HCT116 (cell line): ENCODE data around the gene INS. TPM values are rescaled to one million over a fixed set of nuclear protein-coding genes. Genes with fewer than 3 reads are reported as not detected.

ENCODE experiments used
- ATAC-seq: fragments of 200-7000 bp; cut with Tn5 transposase; 2 replicates; pipeline ENCODE4 v1.9.1; 2020; ENCODE audit warnings: mild to moderate bottlenecking, moderate library complexity
- BruUV-seq: library from RNA; stranded (reverse); fragments of 400-500 nt; replicated peaks from 2 replicates; lab custom pipeline; 2021; lab: Mats Ljungman, UMichigan
- CTCF ChIA-PET: fragments of 300-600 bp; sonication (Branson Sonifier 250); formaldehyde crosslinking; loops from one replicate; lab custom pipeline; 2021; ENCODE audit warnings: antibody characterized with exemption; lab: Charles Lee
- POLR2A ChIA-PET: fragments of 300-600, 350-600 bp; sonication (Branson Sonifier 250); formaldehyde crosslinking; loops from one replicate; lab custom pipeline; 2021; ENCODE audit warnings: antibody characterized with exemption; lab: Charles Lee
- RAD21 ChIA-PET, 2 experiments: fragments of 300-600 bp; sonication (Branson Sonifier 250); formaldehyde crosslinking; loops; one replicate each; lab custom pipeline; 2023; ENCODE audit warnings: low total read pairs in 2 of 2; ENCODE audit not compliant: uncharacterized antibody in 2 of 2, unreplicated experiment in 2 of 2, low non-redundant PET in 1 of 2; lab: Charles Lee
- DNase-seq: peaks from one replicate; pipeline ENCODE4 v3.0.0-alpha.2; 2010; ENCODE audit warnings: low read depth, low spot score
- H2AFZ ChIP-seq: fragments of 200-600 bp; shearing (Covaris generic), sonication (generic); 2 replicates; pipeline ENCODE4 v1.6.1; 2017; ENCODE audit warnings: low read depth, mixed run types, mixed read lengths, antibody characterized with exemption, low read length; ENCODE audit not compliant: poor library complexity, severe bottlenecking
- H3K27ac ChIP-seq: 2 replicates; pipeline ENCODE4 v1.5.1; 2012; ENCODE audit warnings: low read depth, low read length
- H3K27me3 ChIP-seq: fragments of 200-600 bp; sonication (generic); 2 replicates; pipeline ENCODE4 v1.6.1; 2016; ENCODE audit warnings: mixed run types, low read length, mixed read lengths; ENCODE audit not compliant: insufficient read depth
- H3K36me3 ChIP-seq, 2 experiments: fragments of 200-500 bp in 1 of 2; fragments of 200-600 bp in 1 of 2; sonication (Bioruptor generic) in 1 of 2; sonication (generic) in 1 of 2; 2 replicates each; pipeline versions ENCODE4 v1.5.1 to v1.6.1; 2014 to 2016; ENCODE audit warnings: low read length in 2 of 2, inconsistent platforms in 1 of 2, mixed read lengths in 1 of 2, mixed run types in 1 of 2; ENCODE audit not compliant: insufficient read depth in 2 of 2, control insufficient read depth in 1 of 2
- H3K4me1 ChIP-seq, 2 experiments: fragments of 200-600 bp in 1 of 2; sonication (generic) in 1 of 2; 2 replicates each; pipeline versions ENCODE4 v1.5.1 to v1.6.1; 2012 to 2017; ENCODE audit warnings: low read length in 2 of 2, inconsistent platforms in 1 of 2, mild to moderate bottlenecking in 1 of 2, mixed read lengths in 1 of 2, mixed run types in 1 of 2, moderate library complexity in 1 of 2; ENCODE audit not compliant: insufficient read depth in 2 of 2, control insufficient read depth in 1 of 2
- H3K4me2 ChIP-seq: fragments of 200-600 bp; sonication (generic); 2 replicates; pipeline ENCODE4 v1.6.1; 2017; ENCODE audit warnings: mixed run types, low read length, mixed read lengths
- H3K4me3 ChIP-seq, 2 experiments: fragments of 200-600 bp in 1 of 2; sonication (generic) in 1 of 2; replicated peaks in 1 of 2; 2 replicates each; pipeline ENCODE4 v1.5.1; 2011 to 2016; ENCODE audit warnings: low read length in 2 of 2, control low read depth in 1 of 2, low read depth in 1 of 2, mild to moderate bottlenecking in 1 of 2, mixed read lengths in 1 of 2, mixed run types in 1 of 2
- H3K79me2 ChIP-seq: fragments of 200-600 bp; sonication (generic); 2 replicates; pipeline ENCODE4 v1.6.1; 2017; ENCODE audit warnings: mild to moderate bottlenecking, mixed run types, low read length, moderate library complexity, mixed read lengths; ENCODE audit not compliant: insufficient read depth
- H3K9ac ChIP-seq: fragments of 200-600 bp; sonication (generic); 2 replicates; pipeline ENCODE4 v1.6.1; 2016; ENCODE audit warnings: low read length, mixed read lengths
- H3K9me2 ChIP-seq: fragments of 200-600 bp; sonication (generic), shearing (Covaris generic); 2 replicates; pipeline ENCODE4 v1.6.1; 2017; ENCODE audit warnings: mixed run types, mild to moderate bottlenecking, moderate library complexity; ENCODE audit not compliant: insufficient read depth
- H3K9me3 ChIP-seq, 2 experiments: fragments of 200-500 bp in 1 of 2; fragments of 200-600 bp in 1 of 2; sonication (Bioruptor generic) in 1 of 2; sonication (generic) in 1 of 2; 2 replicates each; pipeline ENCODE4 v1.6.1; 2014 to 2017; ENCODE audit warnings: low read length in 2 of 2, mixed read lengths in 2 of 2, inconsistent platforms in 1 of 2, low read depth in 1 of 2, mild to moderate bottlenecking in 1 of 2, mixed run types in 1 of 2, moderate library complexity in 1 of 2; ENCODE audit not compliant: control insufficient read depth in 1 of 2, insufficient read depth in 1 of 2
- H4K20me1 ChIP-seq: fragments of 200-600 bp; sonication (generic), shearing (Covaris generic); 2 replicates; pipeline ENCODE4 v1.6.1; 2017; ENCODE audit warnings: mixed run types, mild to moderate bottlenecking, moderate library complexity; ENCODE audit not compliant: insufficient read depth
- CBX3 ChIP-seq: IDR thresholded peaks from 2 replicates; pipeline ENCODE4 v1.6.1; 2012; ENCODE audit warnings: low read depth
- CTCF ChIP-seq, 3 experiments: fragments of 200-600 bp in 1 of 3; sonication (generic) in 1 of 3; IDR thresholded peaks in 2 of 3; conservative IDR thresholded peaks in 1 of 3; 2 replicates each; pipeline ENCODE4 v1.5.1; 2012 to 2017; ENCODE audit warnings: low read depth in 2 of 3, low read length in 2 of 3, antibody characterized with exemption in 1 of 3, borderline replicate concordance in 1 of 3, control low read depth in 1 of 3, mild to moderate bottlenecking in 1 of 3, mixed read lengths in 1 of 3, mixed run types in 1 of 3, moderate library complexity in 1 of 3; ENCODE audit not compliant: insufficient read depth in 1 of 3
- EGR1 ChIP-seq: IDR thresholded peaks from 2 replicates; pipeline ENCODE4 v1.6.1; 2012; ENCODE audit warnings: low read depth
- ELF1 ChIP-seq: IDR thresholded peaks from 2 replicates; pipeline ENCODE4 v1.6.1; 2012; ENCODE audit warnings: low read depth, borderline replicate concordance
- EZH2 ChIP-seq: fragments of 200-600 bp; sonication (generic); IDR thresholded peaks from 2 replicates; pipeline ENCODE4 v1.6.1; 2017; ENCODE audit warnings: antibody characterized with exemption, mixed run types
- EZH2phosphoT487 ChIP-seq: fragments of 200-600 bp; IDR thresholded peaks from 2 replicates; pipeline ENCODE4 v1.6.1; 2018; ENCODE audit warnings: antibody characterized with exemption, borderline replicate concordance
- FOSL1 ChIP-seq: IDR thresholded peaks from 2 replicates; pipeline ENCODE4 v1.6.1; 2012; ENCODE audit warnings: low read depth
- MAX ChIP-seq: IDR thresholded peaks from 2 replicates; pipeline ENCODE4 v1.6.1; 2012
- POLR2A ChIP-seq: IDR thresholded peaks from 2 replicates; pipeline ENCODE4 v1.7.0; 2011; ENCODE audit warnings: borderline replicate concordance; ENCODE audit not compliant: insufficient read depth, insufficient read length; ENCODE audit errors: extremely low read depth
- POLR2AphosphoS5 ChIP-seq: IDR thresholded peaks from 2 replicates; pipeline ENCODE4 v1.6.1; 2011; ENCODE audit warnings: mild to moderate bottlenecking, low read depth, low read length, moderate library complexity
- REST ChIP-seq: IDR thresholded peaks from 2 replicates; pipeline ENCODE4 v1.6.1; 2012; ENCODE audit warnings: low read depth
- SIN3A ChIP-seq: IDR thresholded peaks from 2 replicates; pipeline ENCODE4 v1.6.1; 2012; ENCODE audit warnings: low read depth
- SP1 ChIP-seq: IDR thresholded peaks from 2 replicates; pipeline ENCODE4 v1.6.1; 2012; ENCODE audit warnings: low read depth
- TCF7L2 ChIP-seq: IDR thresholded peaks from 2 replicates; pipeline ENCODE4 v1.7.0; 2011; ENCODE audit warnings: borderline replicate concordance, inconsistent platforms; ENCODE audit not compliant: insufficient read depth, insufficient read length; ENCODE audit errors: extremely low read depth
- YY1 ChIP-seq: IDR thresholded peaks from 2 replicates; pipeline ENCODE4 v1.6.1; 2011; ENCODE audit warnings: low read length, low read depth, moderate library complexity, mild to moderate bottlenecking; ENCODE audit not compliant: insufficient replicate concordance; ENCODE audit errors: extremely low read depth
- ZBTB33 ChIP-seq: IDR thresholded peaks from 2 replicates; pipeline ENCODE4 v1.6.1; 2011; ENCODE audit warnings: mild to moderate bottlenecking, low read length, moderate library complexity; ENCODE audit not compliant: insufficient replicate concordance; ENCODE audit errors: extremely low read depth
- ZFX ChIP-seq: fragments of 450-650 bp; IDR thresholded peaks from 2 replicates; pipeline ENCODE4 v1.6.1; 2017
- ZNF274 ChIP-seq: fragments of 200-500 bp; sonication (Bioruptor generic); IDR thresholded peaks from 2 replicates; pipeline ENCODE4 v1.6.1; 2014; ENCODE audit warnings: mild to moderate bottlenecking, low read depth, low read length, inconsistent platforms
- intact Hi-C: fragments of 100-400 bp; cut with micrococcal nuclease; formaldehyde crosslinking; loops from 2 replicates; pipeline ENCODE4 v1.10.0; 2022
- total RNA-seq: library from RNA; stranded (reverse); gene quantifications from one replicate; pipeline ENCODE4 v1.2.1, GENCODE V29; 2021; ENCODE audit not compliant: unreplicated experiment
- TF ChIP-seq, protein P1 (sequence below): IDR thresholded peaks from 2 replicates; pipeline ENCODE4 v1.6.1; 2012

The INS gene
- total RNA-seq, 1 experiment from 2014 or later, result 0.44 TPM

- CTCF ChIA-PET, result interaction anchor here (1.0 kb wide), 1 partner anchor 97 kb away, joined by 4 read pairs; no protein-coding TSS in a partner anchor
- no peaks in the 10 kb centered on the region for H3K9me3 ChIP-seq
- H3K79me2 ChIP-seq, result no peaks in the 10 kb centered on the region
- no peak overlapping the region for H3K27ac ChIP-seq
- H3K4me2 ChIP-seq, result no peak overlapping the region
- POLR2A ChIA-PET, result no interaction called here
- H3K4me3 ChIP-seq, result no peak overlapping the region
- RAD21 ChIA-PET, result no interaction called here
- no peaks in the 10 kb centered on the region for H4K20me1 ChIP-seq
- DNase-seq, result no peak
- intact Hi-C loops, result no loop called here
- no peak overlapping the region for H3K9ac ChIP-seq
- no peak overlapping the region for H2AFZ ChIP-seq
- no peaks in the 10 kb centered on the region for H3K27me3 ChIP-seq
- ATAC-seq, result no peak
- H3K36me3 ChIP-seq, result no peaks in the 10 kb centered on the region
- H3K4me1 ChIP-seq, result peaks cover 18 to 26% of the 10 kb centered on the region in 2 experiments
- BruUV-seq, result no TSS peak
- H3K9me2 ChIP-seq, result no peaks in the 10 kb centered on the region
- TF ChIP-seq CTCF (IDR thresholded peaks at IDR 0.05 in 2 of 3, conservative IDR thresholded peaks at IDR 0.05 in 1 of 3; ENCODE audit: borderline replicate concordance in 1 of 3, insufficient read depth in 1 of 3, low read depth in 2 of 3, low read length in 2 of 3) (no peak), POLR2AphosphoS5 (no peak), CBX3 (no peak), ZNF274 (no peak), EZH2phosphoT487 (no peak), REST (no peak), ZFX (no peak), ZBTB33 (no peak), FOSL1 (no peak), POLR2A (no peak), EZH2 (no peak), YY1 (no peak), TCF7L2 (no peak), SP1 (no peak), MAX (no peak), ELF1 (no peak), SIN3A (no peak), EGR1 (no peak)
- TF ChIP-seq, protein P1, sequence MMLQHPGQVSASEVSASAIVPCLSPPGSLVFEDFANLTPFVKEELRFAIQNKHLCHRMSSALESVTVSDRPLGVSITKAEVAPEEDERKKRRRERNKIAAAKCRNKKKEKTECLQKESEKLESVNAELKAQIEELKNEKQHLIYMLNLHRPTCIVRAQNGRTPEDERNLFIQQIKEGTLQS, result no peak
Observed at GRCh38 chr11:2207773-2208621, 47.0 kb upstream of the INS start.
